Activated CD4-positive, alpha-beta T cell treated with anti-CD3 and anti-CD28 coated beads, Interleukin-2, amount 10 ng/mL, durations not matched to agents 24 days and 14 days (primary cell): Measurements from ENCODE around the gene SPG11. TPM values are rescaled to one million over a fixed set of nuclear protein-coding genes. Genes with fewer than 3 reads are reported as not detected.
"Not testable (repeated sequence)": the region's sequence is repeated elsewhere in the genome, so short reads cannot be mapped to it uniquely, and the experiment has no call there.

ENCODE experiments used
- DNase-seq: peaks from one replicate; pipeline ENCODE4 v3.0.0; 2022
- H3K27ac Mint-ChIP-seq: one replicate; pipeline ENCODE4 v1.8.0; 2022; ENCODE audit warnings: mild to moderate bottlenecking, mixed read lengths
- H3K27me3 Mint-ChIP-seq: one replicate; pipeline ENCODE4 v1.8.0; 2022; ENCODE audit warnings: mixed read lengths
- H3K36me3 Mint-ChIP-seq: one replicate; pipeline ENCODE4 v1.8.0; 2022; ENCODE audit warnings: low read depth, mild to moderate bottlenecking, mixed read lengths
- H3K4me1 Mint-ChIP-seq: one replicate; pipeline ENCODE4 v1.8.0; 2021; ENCODE audit warnings: mixed read lengths
- H3K4me3 Mint-ChIP-seq: one replicate; pipeline ENCODE4 v1.8.0; 2022; ENCODE audit warnings: mild to moderate bottlenecking, moderate library complexity, mixed read lengths
- H3K9me3 Mint-ChIP-seq: one replicate; pipeline ENCODE4 v1.8.0; 2021; ENCODE audit warnings: mixed read lengths
- intact Hi-C: fragments of 100-400 bp; cut with micrococcal nuclease; formaldehyde crosslinking; loops from one replicate; pipeline ENCODE4 v1.15.1; 2023
- total RNA-seq: library from RNA; stranded (reverse); gene quantifications from 2 replicates; pipeline ENCODE4 v1.2.3, GENCODE V29; 2022

SPG11 gene
- total RNA-seq, 1 donor from 2014 or later: 68.0 TPM

GRCh38 chr15:44625286-44625685 is 38.2 kb downstream of the SPG11 start:
- intact Hi-C loops, DNase-seq, H3K27ac Mint-ChIP-seq, H3K27me3 Mint-ChIP-seq, H3K4me3 Mint-ChIP-seq, H3K9me3 Mint-ChIP-seq: not testable (repeated sequence)
- peaks cover 66% of the 10 kb centered on the region for H3K36me3 Mint-ChIP-seq
- H3K4me1 Mint-ChIP-seq: peaks cover 12% of the 10 kb centered on the region

GRCh38 chr15:44623178-44623577 is 40.3 kb downstream of the SPG11 start:
- Mint-ChIP-seq H3K4me1 (peaks cover 12% of the 10 kb centered on the region), H3K27ac (peak overlapping the region; percentile 75), H3K9me3 (no peaks in the 10 kb centered on the region), H3K36me3 (peaks cover 65% of the 10 kb centered on the region), H3K27me3 (no peaks in the 10 kb centered on the region), H3K4me3 (no peak overlapping the region)
- DNase-seq: no peak
- intact Hi-C loops: no loop called here

- H3K9me3 Mint-ChIP-seq: no peaks in the 10 kb centered on the region
- no peak for DNase-seq
- H3K36me3 Mint-ChIP-seq: peaks cover 69% of the 10 kb centered on the region
- intact Hi-C loops: no loop called here
- H3K27ac Mint-ChIP-seq: no peak overlapping the region
- no peaks in the 10 kb centered on the region for H3K27me3 Mint-ChIP-seq
- no peak overlapping the region for H3K4me3 Mint-ChIP-seq
- peaks cover 8% of the 10 kb centered on the region for H3K4me1 Mint-ChIP-seq
Measured at GRCh38 chr15:44620081-44620480, 43.4 kb downstream of the SPG11 start.

- no peak overlapping the region for H3K4me3 Mint-ChIP-seq
- no peaks in the 10 kb centered on the region for H3K9me3 Mint-ChIP-seq
- peaks cover 66% of the 10 kb centered on the region for H3K36me3 Mint-ChIP-seq
- no peaks in the 10 kb centered on the region for H3K27me3 Mint-ChIP-seq
- intact Hi-C loops: no loop called here
- no peak for DNase-seq
- H3K4me1 Mint-ChIP-seq: no peaks in the 10 kb centered on the region
- H3K27ac Mint-ChIP-seq: no peak overlapping the region
Measured at GRCh38 chr15:44616974-44617373, 46.5 kb downstream of the SPG11 start.

- no peak for DNase-seq
- intact Hi-C loops: no loop called here
- Mint-ChIP-seq H3K36me3 (peaks cover 63% of the 10 kb centered on the region), H3K4me3 (no peak overlapping the region), H3K27ac (no peak overlapping the region), H3K9me3 (no peaks in the 10 kb centered on the region), H3K27me3 (no peaks in the 10 kb centered on the region), H3K4me1 (no peaks in the 10 kb centered on the region)
Measured at GRCh38 chr15:44606740-44607139, 56.7 kb downstream of the SPG11 start.

- no peak overlapping the region for H3K4me3 Mint-ChIP-seq
- intact Hi-C loops: no loop called here
- H3K27me3 Mint-ChIP-seq: no peaks in the 10 kb centered on the region
- H3K27ac Mint-ChIP-seq: peak overlapping the region; percentile 5
- DNase-seq: no peak
- H3K9me3 Mint-ChIP-seq: no peaks in the 10 kb centered on the region
- peaks cover 56% of the 10 kb centered on the region for H3K36me3 Mint-ChIP-seq
- H3K4me1 Mint-ChIP-seq: peaks cover 8% of the 10 kb centered on the region
Measured at GRCh38 chr15:44603126-44603525, 60.3 kb downstream of the SPG11 start.

- H3K4me3 Mint-ChIP-seq: no peak overlapping the region
- peaks cover 28% of the 10 kb centered on the region for H3K4me1 Mint-ChIP-seq
- H3K9me3 Mint-ChIP-seq: no peaks in the 10 kb centered on the region
- intact Hi-C loops: loop anchor here (5.0 to 10.0 kb wide), 2 partner anchors 63 to 426 kb away; partner anchors contain the start of genes SORD and SPG11
- peaks cover 56% of the 10 kb centered on the region for H3K36me3 Mint-ChIP-seq
- DNase-seq: no peak
- no peaks in the 10 kb centered on the region for H3K27me3 Mint-ChIP-seq
- peak overlapping the region; percentile 49 for H3K27ac Mint-ChIP-seq
Measured at GRCh38 chr15:44598892-44599291, 64.6 kb downstream of the SPG11 start.

- Mint-ChIP-seq H3K4me3 (no peak overlapping the region), H3K4me1 (peaks cover 31% of the 10 kb centered on the region), H3K36me3 (peaks cover 56% of the 10 kb centered on the region), H3K27me3 (no peaks in the 10 kb centered on the region), H3K9me3 (no peaks in the 10 kb centered on the region), H3K27ac (peak overlapping the region; percentile 36)
- no peak for DNase-seq
- intact Hi-C loops: loop anchor here (5.0 to 10.0 kb wide), 2 partner anchors 64 to 427 kb away; partner anchors contain the start of genes SORD and SPG11
Measured at GRCh38 chr15:44598066-44598465, 65.4 kb downstream of the SPG11 start.

GRCh38 chr15:44596511-44597010 is 66.9 kb downstream of the SPG11 start:
- no peak for DNase-seq
- H3K36me3 Mint-ChIP-seq: peaks cover 49% of the 10 kb centered on the region
- peaks cover 31% of the 10 kb centered on the region for H3K4me1 Mint-ChIP-seq
- H3K27me3 Mint-ChIP-seq: no peaks in the 10 kb centered on the region
- no peak overlapping the region for H3K27ac Mint-ChIP-seq
- intact Hi-C loops: loop anchor here (5.0 to 10.0 kb wide), 2 partner anchors 66 to 428 kb away; partner anchors contain the start of genes SORD and SPG11
- H3K9me3 Mint-ChIP-seq: no peaks in the 10 kb centered on the region
- H3K4me3 Mint-ChIP-seq: no peak overlapping the region

GRCh38 chr15:44595656-44596510 is 67.6 kb downstream of the SPG11 start:
- Mint-ChIP-seq H3K9me3 (no peaks in the 10 kb centered on the region), H3K36me3 (peaks cover 50% of the 10 kb centered on the region), H3K27ac (peak overlapping the region; percentile 49), H3K4me3 (no peak overlapping the region), H3K4me1 (peaks cover 31% of the 10 kb centered on the region), H3K27me3 (no peaks in the 10 kb centered on the region)
- DNase-seq: no peak
- intact Hi-C loops: loop anchor here (5.0 to 10.0 kb wide), 2 partner anchors 66 to 429 kb away; partner anchors contain the start of genes SORD and SPG11

GRCh38 chr15:44595246-44595645 is 68.2 kb downstream of the SPG11 start:
- H3K4me3 Mint-ChIP-seq: no peak overlapping the region
- DNase-seq: no peak
- H3K36me3 Mint-ChIP-seq: peaks cover 54% of the 10 kb centered on the region
- no peak overlapping the region for H3K27ac Mint-ChIP-seq
- no peaks in the 10 kb centered on the region for H3K27me3 Mint-ChIP-seq
- intact Hi-C loops: loop anchor here (5.0 to 10.0 kb wide), 2 partner anchors 67 to 430 kb away; partner anchors contain the start of genes SORD and SPG11
- peaks cover 31% of the 10 kb centered on the region for H3K4me1 Mint-ChIP-seq
- no peaks in the 10 kb centered on the region for H3K9me3 Mint-ChIP-seq

- peak; percentile 73 for DNase-seq
- H3K36me3 Mint-ChIP-seq: peaks cover 56% of the 10 kb centered on the region
Measured at GRCh38 chr15:44593042-44593736, 70.3 kb downstream of the SPG11 start.

GRCh38 chr15:44591326-44591725 is 72.1 kb downstream of the SPG11 start:
- H3K36me3 Mint-ChIP-seq: peaks cover 53% of the 10 kb centered on the region
- intact Hi-C loops: loop anchor here (10.0 kb wide), 1 partner anchor 433 kb away; the partner anchor contains the start of gene SORD
- H3K27me3 Mint-ChIP-seq: no peaks in the 10 kb centered on the region
- H3K9me3 Mint-ChIP-seq: no peaks in the 10 kb centered on the region
- no peak overlapping the region for H3K4me3 Mint-ChIP-seq
- DNase-seq: no peak
- H3K4me1 Mint-ChIP-seq: peaks cover 10% of the 10 kb centered on the region
- H3K27ac Mint-ChIP-seq: no peak overlapping the region

More at GRCh38 chr15:44593042-44593736, 70.3 kb downstream of the SPG11 start:
- Mint-ChIP-seq H3K4me1 (peaks cover 23% of the 10 kb centered on the region), H3K9me3 (no peaks in the 10 kb centered on the region), H3K27ac (peak overlapping the region; percentile 41), H3K4me3 (no peak overlapping the region), H3K27me3 (no peaks in the 10 kb centered on the region)
- intact Hi-C loops: loop anchor here (1.0 to 10.0 kb wide), 2 partner anchors 142 to 432 kb away; partner anchors contain the start of gene SORD
